IPS-11a (cell line): Measurements from ENCODE around the gene NUDT14.
A peak's percentile ranks its signal among the peaks of the same experiment; 100 is the strongest.

Experiments used
- H3K4me3 ChIP-seq: one replicate; pipeline ENCODE4 v1.5.1; 2013; ENCODE audit warnings: low read depth, low read length, control low read depth

Gene NUDT14

DNA sequence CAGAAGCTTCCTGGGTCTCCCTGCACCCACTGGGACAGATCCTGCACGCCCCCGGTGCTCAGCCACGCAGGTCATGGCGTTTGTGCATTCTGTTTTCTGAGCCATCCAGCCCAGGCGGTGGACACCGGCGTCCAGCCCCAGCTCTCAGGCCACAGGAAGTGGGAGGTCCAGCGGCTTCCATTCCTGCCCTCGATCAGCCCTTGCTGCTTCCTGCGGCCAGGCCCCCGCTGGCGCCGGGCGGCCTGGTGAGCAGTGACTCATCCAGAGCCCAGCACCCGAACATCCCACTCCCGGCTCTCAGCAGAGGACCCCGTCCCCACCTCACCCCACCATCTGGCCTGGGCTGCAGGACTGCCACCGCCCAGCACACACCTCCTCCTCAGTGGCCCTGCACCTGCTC is 18.0 kb upstream of the NUDT14 start:
- H3K4me3 ChIP-seq, result no peak overlapping the region

DNA sequence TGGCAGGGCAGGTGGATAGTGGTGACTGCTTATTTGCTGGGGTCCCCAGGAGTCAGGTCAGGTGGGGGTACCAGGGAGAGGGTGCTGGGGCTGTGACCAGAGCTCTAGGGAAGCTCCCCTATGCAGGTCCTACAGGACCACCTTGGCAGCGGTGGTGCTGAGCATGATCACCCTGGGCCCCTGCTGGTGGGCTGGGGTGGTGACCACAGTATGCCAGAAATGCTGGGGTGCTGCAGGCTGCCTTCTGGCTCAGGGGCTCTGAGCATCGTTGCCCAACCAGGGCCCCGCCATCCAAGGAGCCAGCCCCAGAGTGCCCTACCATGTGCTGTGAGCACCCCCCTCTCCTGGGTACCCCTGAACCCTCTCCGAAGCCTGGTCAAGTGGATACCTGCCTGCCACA is 17.5 kb upstream of the NUDT14 start:
- H3K4me3 ChIP-seq, result no peak overlapping the region

DNA sequence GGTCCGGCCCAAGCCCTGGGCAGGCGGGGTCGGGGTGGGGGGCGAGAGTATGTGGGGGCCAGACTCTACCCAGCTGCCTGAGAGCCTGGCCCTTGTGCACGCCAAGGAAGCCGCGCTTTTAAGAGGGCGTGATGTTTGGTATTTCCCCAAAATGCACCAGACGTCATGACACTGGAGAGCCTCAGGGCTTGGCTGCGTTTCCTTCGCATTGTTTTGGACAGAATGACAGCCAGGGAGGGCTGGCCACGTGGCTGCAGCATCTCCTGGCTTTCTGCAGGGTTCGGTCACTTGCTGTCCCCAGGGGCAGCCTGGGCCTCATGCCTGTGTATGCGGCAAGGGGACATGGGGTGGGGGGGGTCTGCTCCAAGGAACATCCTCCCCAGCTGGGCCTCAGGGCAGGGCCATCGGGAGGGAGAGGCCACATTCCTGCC is 16.1 kb upstream of the NUDT14 start:
- H3K4me3 ChIP-seq, result no peak overlapping the region

DNA sequence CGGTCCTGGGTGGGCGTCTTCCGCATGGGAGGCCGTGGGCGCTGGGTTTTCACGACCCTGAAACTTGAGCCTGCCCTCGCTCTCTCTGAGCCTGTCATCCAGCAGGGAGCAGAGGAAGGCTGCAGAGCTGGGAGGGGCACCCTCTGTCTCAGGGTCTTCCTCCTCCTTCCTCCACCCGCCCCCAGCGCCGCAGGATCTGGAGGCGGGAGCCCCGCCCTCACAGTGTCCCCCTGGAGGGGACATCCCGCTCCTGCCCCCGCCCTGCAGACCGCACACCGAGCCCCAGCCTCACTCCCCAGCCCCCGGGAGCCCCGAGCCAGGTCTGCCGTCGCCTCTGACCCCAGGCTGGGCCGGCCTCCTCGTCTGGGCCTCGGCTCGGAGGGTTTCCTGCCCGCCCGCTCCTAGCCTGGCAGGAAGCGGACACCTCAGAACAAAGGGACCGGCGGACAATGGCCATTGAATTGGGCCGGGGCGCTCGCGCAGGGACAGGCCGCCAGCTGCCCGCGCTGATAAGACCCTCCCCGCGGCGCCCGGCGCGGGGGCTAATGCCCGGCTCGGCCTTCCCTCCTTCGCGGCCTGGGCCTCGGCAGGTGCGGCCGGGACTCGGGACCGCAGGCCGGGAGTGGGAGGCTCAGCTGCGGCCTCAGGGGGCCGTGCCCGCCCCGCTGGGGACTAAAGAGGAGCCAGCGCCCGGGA is 15.3 kb upstream of the NUDT14 start:
- H3K4me3 ChIP-seq, result peak overlapping the region; percentile 8

DNA sequence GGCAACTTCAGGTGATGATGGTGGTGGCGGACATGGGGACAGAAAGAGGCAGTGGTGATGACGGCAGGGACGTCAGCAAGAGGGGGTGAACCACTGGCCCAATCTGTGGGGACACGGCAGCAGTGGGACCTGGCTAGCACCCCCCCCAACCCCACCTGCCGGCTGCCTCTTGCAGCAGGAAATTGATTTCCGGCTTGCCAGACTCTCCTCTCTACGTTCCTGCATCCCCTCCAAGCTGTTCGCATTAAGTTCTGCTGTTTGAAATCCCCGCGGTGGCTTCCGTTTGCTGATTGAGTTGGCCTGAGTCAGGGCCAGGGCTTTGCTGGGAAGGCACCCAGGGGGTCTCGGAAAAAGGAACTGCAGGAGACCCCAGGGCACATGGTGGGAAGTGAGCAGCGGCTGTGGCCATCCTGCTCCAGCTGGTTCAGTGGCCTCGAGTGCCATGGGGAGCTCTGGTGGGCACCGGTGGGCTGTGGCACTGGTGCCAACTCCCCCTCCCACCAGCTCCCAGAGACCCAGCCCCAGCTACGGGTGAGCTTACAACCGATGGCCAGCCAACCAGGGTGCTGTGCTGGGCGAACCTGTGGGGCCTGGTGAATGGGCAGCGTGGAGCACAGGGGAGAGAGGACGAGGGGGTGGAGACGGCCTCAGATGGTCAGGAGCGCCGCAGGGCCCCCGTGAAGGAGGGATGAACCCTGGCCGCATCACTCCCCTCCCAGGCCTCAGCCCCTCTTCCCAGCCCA is 14.6 kb upstream of the NUDT14 start:
- H3K4me3 ChIP-seq, result no peak overlapping the region

DNA sequence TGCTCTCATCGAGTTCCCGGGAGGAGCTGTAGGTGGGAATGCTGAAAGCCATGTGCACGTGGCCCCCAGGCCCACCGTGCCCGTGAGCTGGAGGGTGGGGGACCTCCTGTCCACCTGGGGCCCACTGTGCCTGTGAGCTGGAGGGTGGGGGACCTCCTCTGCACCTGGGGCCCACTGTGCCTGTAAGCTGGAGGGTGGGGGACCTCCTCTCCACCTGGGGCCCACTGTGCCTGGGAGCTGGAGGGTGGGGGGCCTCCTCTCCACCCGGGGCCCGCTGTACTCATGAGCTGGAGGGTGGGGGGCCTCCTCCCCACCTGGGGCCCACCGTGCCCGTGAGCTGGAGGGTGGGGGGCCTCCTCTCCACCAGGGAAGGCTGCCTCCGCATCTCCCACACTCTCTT is 13.9 kb upstream of the NUDT14 start:
- H3K4me3 ChIP-seq, result no peak overlapping the region

DNA sequence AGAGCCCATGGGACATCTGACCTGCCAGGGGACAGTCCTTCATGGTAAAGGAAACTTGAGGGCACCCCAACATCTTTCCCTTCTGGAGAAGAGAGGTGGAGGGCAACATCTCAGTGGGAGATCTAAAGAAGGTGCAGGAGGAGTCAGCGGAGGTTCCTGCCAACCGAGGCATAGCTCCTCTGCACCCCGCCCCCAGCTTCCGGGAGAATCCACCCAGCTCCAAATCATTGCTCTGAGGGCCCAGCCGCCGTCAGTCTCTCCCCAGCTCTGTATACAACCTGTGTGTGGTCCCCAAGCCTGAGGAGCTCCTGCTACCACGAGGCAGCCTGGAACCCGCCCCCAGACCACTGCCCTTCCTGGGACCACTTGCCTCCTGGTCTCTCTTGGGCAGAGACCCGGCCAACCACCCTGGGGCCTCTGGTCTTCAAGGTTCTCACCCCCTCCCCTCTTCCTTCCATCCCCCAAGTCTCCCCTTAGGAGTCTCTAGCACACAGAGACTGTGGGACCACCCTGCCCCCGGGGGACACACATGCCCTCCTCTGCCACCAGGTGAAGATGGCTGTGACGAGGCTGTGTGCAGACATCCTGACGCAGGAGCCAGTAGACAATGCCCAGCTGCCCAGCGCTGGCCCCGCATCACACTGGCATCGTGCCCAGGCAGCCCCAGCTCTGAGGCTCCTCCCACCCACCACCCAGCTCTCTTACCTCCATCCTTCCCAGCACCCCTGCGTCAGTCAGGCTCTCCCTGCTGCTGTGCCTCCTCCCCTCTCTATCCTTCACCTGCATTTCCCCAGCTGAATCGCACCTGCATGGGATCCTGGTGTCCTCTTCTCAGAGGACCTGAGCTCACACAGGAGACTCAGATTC is 13.0 kb upstream of the NUDT14 start:
- no peak overlapping the region for H3K4me3 ChIP-seq

DNA sequence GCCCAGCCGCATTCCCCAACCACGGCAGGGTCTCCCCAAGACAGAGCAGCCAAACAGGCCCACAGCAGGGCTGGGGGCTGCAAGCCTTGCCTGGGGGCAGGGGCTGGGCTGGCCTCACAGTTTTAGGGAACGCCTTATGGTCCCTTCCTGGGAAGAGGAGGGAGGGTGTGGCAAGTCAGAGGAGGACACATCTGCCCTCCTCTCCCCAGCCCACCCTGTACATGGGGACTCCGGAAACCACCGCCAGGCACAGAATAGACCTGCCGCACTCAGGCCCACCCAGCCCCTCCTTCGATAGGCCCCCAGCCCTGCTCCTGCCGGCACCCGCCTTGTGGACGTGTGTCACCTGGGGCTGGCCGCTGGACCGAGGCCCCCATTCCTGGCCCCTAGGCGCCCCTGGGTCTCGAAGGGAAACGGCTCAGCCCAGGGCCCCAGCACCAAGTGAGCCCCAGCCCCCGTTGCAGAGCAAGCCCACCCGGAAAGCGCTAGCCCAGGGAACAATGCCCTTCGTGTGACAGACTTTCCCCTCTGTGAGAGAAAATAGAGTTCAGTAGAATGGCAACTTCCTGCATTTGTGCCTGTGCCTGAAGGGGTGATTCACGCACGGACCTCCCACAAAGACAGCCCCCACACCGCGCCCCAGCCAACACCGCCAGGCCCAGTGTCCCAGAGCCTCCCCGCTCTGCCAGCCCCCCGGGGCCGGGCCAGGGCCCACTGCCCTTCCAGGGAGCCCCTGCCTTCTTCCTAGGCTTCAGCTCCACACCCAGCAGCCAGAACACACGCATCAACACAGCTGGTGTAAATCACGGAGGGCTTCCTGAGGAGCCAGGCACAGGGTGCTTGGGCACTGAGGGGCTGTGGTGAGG is 12.0 kb upstream of the NUDT14 start:
- H3K4me3 ChIP-seq, result no peak overlapping the region

DNA sequence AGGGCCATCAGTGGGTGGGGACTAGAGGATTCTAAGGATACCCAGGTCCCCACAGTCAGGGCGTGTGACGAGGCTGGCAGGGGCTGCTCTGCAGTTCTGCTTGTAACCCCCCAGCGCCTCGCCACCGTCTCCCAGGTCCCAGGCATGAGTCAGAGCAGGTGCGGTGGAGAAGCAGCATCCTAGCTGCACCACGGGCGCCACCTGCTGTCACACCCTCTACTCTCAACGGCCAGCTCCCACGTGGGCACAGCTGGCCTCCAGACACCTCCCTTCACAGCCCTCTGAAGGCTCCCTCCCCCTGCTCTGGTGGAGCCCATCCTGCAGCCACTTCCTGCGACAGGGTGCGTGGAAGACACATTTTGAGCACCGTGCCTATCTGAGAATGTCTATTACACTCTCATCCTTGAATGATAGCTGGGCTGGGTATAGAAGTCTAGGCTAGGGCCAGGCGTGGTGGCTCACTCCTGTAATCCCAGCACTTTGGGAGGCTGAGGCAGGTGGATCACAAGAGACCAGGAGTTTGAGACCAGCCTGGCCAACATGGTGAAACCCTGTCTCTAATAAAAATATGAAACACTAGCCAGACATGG is 6.9 kb upstream of the NUDT14 start:
- H3K4me3 ChIP-seq, result no peak overlapping the region

DNA sequence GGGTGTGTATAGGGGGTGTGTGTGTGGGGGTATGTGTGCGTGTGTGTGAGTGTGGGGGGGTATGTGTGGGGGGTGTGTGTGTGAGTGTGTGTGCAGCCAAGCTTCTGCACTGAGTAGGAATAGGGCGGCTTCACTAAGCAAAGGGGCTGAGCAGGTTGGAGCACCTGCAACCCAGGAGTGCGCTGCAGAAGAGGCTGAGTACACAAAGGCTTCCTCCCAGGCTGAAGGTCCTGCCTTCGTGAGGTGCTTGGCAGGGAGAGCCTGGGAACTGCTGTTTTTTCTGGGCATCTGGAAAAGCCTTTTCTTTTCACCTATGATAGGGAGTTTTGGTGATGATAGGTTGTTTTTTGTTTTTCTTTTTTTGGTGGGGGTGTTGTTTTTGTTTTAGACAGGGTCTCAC is 6.0 kb upstream of the NUDT14 start:
- no peak overlapping the region for H3K4me3 ChIP-seq

DNA sequence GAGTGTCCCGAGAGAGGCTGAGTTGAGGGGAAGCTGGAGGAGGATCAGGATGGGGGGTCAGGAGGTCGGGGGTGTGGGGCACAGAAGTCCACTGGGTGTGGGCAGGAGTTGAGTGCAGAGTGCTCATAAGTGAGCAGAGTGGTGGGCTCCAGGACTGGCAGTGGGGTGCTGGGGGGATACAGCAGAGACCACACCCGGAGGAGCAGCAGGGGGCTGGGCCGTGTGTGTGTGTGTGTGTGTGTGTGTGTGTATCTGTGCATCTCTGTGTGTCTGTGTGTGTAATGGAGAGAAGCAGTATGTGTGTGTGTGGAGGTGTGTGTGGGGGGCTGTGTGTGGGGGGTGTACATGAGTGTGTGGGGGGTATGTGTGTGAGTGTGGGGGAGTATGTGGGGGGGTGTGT is 4.9 kb upstream of the NUDT14 start:
- H3K4me3 ChIP-seq, result no peak overlapping the region

DNA sequence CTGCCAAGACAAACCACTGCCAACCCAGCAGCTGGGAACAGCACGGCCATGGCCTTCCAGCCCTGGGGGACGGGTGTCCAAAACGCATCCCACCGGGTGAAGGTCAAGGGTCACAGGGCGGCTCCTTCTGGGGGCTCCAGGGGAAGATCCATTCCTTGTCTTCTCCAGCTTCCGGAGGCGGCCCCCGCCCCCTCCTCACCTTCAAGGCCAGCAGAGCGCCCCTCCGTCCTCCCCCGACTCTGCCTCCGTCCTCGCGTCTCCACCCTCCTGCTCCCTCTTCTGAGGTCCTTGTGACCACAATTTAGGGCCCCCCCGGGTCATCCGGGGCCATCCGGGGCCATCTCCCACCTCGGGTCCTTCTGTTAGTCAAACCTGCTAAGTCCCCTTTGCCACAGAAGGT is 3.9 kb upstream of the NUDT14 start:
- H3K4me3 ChIP-seq, result no peak overlapping the region

DNA sequence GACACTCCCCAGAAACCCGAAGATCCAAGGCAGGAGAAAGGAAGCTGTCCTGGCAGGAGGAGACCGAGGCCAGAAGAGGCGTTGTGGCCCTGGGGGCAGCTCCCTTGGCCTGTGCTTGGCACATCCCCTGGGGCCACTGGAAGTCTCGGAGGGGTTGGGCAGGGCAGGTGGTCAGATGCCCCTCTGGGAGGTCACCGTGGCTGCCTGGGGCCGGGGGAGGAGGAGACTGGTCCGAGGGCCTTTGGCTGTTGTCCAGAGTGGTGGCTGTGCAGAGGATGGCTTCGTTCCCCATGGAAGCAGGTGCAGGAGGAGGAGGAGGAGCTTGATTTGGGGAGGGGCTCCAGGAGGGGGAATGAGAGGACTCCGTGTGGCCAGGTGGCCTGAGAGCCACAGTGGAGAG is 3.3 kb upstream of the NUDT14 start:
- H3K4me3 ChIP-seq, result no peak overlapping the region

DNA sequence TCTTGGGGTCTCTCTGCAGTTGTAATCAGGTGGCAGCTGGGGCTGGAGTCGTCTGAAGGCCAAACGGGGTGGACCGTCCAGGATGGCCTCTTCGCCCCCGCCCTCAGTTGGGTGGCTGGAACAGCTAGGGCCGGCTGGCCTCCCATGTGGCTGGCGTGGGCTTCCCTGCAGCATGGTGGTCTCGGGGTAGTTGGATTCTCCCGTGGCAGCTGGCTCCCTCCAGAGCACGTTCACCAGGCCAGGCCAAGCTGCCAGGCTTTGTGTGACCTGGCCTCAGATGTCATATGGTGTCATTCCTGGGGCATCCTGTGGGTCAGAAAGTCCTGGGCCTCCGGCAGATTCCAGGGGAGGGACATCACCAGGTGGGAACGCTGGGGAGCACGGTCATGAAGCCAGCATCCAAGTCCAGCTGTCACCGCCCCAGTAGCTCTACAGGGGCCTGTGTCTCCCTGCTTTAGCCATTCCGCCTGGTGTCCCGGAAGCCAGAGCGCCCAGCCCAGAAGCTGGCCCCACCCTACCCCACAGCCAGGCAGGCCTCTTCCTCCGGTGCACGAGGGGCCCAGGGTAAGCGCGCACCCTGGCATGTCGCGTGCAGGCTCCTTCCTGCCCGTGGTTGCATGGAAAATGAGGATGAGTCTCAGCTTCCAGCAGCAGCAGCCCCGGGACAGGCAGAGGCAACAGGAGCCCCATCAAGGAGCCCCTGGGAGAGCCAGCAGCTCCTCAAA is 1.3 kb upstream of the NUDT14 start:
- H3K4me3 ChIP-seq, result no peak overlapping the region

DNA sequence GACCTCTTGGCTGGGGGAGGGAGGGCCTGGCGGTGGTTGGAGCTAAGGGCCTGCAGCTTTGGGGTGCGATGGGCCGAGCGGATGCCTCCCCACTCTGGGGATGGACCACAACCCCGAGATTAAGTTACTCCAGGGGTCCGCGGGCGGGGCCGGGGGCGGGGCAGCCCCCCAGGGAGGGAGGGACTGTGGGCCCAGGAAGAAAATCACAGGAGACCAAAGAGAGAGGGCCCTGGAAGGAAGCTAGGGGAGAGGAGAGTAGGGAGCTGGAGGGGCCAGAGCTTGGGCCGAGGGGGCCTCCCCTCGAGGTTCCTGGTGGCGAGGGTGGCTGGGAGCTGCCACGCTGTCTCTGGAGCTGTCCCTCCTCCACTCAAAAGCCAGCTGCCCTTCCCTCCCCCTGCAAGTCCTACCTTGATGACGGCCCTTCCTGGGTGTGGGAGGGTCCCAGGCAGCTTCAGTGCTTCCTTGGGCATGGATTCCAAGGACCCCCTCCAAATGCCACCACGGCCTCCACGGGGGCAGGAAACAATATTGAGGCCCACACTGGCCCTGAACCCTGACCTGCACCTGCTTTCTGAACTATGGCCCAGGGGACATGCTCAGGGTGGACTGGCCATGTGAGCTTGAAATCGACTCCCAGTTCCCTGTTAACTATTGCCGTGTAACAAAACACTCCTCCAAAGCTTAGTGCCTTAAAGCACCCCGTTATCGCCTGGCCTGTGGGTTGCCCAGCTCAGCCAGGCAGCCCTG is 610 bp upstream of the NUDT14 start:
- H3K4me3 ChIP-seq, result peak overlapping the region; percentile 17

DNA sequence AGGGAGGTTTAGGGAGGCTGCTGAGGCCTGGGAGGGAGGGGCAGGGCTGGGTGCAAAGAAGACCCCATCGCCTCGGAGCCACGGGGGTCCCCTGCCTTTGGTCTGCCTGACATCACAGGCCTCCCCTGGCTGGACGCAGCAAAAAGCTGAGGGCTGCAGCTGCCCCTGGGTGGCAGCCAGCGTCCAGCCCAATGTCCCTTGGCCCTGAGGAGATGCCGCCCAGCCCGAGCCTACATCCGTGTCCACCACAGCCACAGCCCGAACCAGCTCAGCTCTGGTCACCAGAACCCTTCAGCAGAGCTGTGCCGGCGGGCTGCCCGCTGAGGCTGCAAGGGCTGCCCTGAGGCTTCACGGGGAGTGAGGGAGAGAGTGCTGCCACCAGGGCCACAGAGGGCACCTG is 1.9 kb downstream of the NUDT14 start:
- no peak overlapping the region for H3K4me3 ChIP-seq

DNA sequence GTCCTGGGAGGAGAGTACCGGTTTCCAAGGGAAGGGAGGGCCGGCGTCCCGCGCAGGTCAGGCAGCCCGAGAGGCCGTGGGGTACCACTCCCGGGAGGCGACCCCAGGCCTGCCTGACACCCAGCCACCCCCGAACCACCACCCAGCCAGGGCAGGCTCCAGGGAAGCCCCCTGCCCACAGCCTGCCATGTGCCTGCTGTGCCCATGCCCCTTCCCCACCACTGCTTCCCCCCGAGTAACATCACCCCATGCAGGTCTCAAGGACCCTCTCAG is 2.3 kb downstream of the NUDT14 start:
- H3K4me3 ChIP-seq, result no peak overlapping the region

DNA sequence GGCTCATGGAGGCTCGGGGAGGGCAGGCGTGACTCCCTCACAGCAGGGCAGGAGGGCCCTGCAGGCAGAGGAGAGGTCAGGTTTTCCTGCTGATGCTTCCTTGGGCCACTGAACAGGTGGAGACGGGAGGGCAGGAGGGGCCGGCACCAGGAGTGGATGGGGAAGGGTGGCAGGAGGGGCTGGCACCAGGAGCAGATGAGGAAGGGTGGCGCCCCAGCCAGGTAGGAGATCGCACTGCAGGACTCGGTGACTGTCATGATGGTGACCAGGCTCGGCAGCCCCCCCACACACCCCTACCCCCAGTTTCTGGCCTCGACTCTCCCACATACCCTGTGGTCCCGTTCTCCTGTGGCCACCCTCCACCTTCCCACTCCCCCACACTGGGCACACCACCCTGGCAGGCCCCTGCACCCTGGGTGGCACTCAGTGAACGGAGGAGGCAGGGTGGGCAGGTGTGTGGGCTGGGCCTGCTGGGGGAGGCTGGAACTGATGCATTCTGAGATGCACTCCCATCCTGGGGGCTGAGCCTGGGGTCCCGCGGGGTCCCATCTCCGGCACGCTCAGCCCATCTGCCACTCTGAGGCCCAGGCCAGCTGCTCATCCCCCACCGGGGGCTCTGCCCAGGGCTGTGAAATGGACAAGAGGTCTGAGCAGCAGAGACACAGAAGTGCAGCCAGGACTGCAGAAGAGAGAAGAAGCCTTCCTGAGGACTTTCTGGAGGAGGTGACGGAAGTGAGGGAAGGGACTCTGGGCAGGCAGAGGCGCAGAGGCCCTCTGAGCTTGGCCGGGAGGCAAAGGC is 2.8 kb downstream of the NUDT14 start:
- no peak overlapping the region for H3K4me3 ChIP-seq

DNA sequence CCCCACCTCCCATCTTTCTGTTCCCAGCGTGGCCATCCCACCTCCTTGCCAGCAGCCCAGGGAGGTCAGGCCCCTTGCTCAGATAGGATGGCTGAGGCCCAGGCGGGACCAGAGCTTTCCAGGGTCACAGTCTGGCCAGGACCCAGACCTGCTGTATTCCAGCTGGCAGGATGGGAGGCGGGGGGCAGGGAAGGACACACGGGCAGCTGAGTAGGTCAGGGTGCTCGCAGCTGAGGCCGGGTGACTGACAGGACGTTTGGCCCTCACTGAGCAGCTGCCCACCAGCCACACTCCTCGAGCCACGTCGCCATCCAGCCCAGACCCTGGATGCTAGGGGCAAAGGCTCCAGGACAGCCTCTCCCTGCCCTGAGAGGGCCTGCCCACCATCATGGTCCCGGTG is 4.0 kb downstream of the NUDT14 start:
- no peak overlapping the region for H3K4me3 ChIP-seq
